Effector memory CD8-positive, alpha-beta T cell (primary cell): Measurements from ENCODE around the gene ZNF142.
"Not testable (repeated sequence)": the region's sequence is repeated elsewhere in the genome, so short reads cannot be mapped to it uniquely, and the experiment has no call there.

Experiments used
- ATAC-seq: fragments of 150-1000 bp; cut with Tn5 transposase; replicated peaks from 2 replicates; pipeline ENCODE4 v1.10.0; 2021; ENCODE audit warnings: mild to moderate bottlenecking, moderate library complexity
- DNase-seq, 3 experiments: peaks; one replicate each; pipeline ENCODE4 v3.0.0; 2021
- H3K27ac Mint-ChIP-seq, 2 donors: one replicate each; pipeline ENCODE4 v1.8.0; 2022; ENCODE audit warnings: mild to moderate bottlenecking in 2 of 2, mixed read lengths in 2 of 2, moderate library complexity in 2 of 2
- H3K27me3 Mint-ChIP-seq, 2 donors: one replicate each; pipeline ENCODE4 v1.8.0; 2022; ENCODE audit warnings: mixed read lengths in 2 of 2
- H3K36me3 Mint-ChIP-seq: one replicate; pipeline ENCODE4 v1.8.0; 2022; ENCODE audit warnings: mild to moderate bottlenecking, moderate library complexity, mixed read lengths; ENCODE audit not compliant: insufficient read depth
- H3K4me1 Mint-ChIP-seq, 2 donors: one replicate each; pipeline ENCODE4 v1.8.0; 2022; ENCODE audit warnings: low read depth in 2 of 2, mixed read lengths in 2 of 2
- H3K4me3 Mint-ChIP-seq, 2 donors: one replicate each; pipeline ENCODE4 v1.8.0; 2022; ENCODE audit warnings: mild to moderate bottlenecking in 2 of 2, mixed read lengths in 2 of 2, moderate library complexity in 2 of 2
- H3K9me3 Mint-ChIP-seq, 2 donors: one replicate each; pipeline ENCODE4 v1.8.0; 2022; ENCODE audit warnings: mixed read lengths in 2 of 2
- total RNA-seq, 9 experiments: gene quantifications; one replicate each; lab custom pipeline; 2026; lab: John Stamatoyannopoulos, UW

ZNF142 gene
- total RNA-seq = 47.1 to 122 (median 70.7) reads per million in 9 experiments

- Mint-ChIP-seq H3K9me3 (no peaks in the 10 kb centered on the region), H3K27ac (peak within 1 kb of the TSS; percentile 90 to 95), H3K27me3 (no peaks in the 10 kb centered on the region), H3K4me3 (peak within 1 kb of the TSS; percentile 90 to 97), H3K4me1 (peaks cover 31 to 37% of the 10 kb centered on the region in 2 donors), H3K36me3 (peaks cover 49% of the 10 kb centered on the region)
- peak; percentile 97 for ATAC-seq
- DNase-seq = peak; percentile 85 to 88 (median 87)
These were observed at the start of gene ZNF142, which contains the start of gene BCS1L for GRCh38 chr2:218659258-218659987. Gene ZNF142, minus strand, starts transcription at chr2:218659623. Its CDS starts 3,194 bp downstream, at chr2:218656429. Gene BCS1L, plus strand, starts transcription at chr2:218659683. Its CDS starts 1,305 bp downstream, at chr2:218660988.

- H3K4me3 Mint-ChIP-seq = no peak overlapping the region
- H3K27me3 Mint-ChIP-seq = peaks cover 0 to 13% of the 10 kb centered on the region in 2 donors
- ATAC-seq (no peak), DNase-seq (no peak)
- peaks cover 10 to 11% of the 10 kb centered on the region in 2 donors for H3K4me1 Mint-ChIP-seq
- H3K9me3 Mint-ChIP-seq = no peaks in the 10 kb centered on the region
- H3K36me3 Mint-ChIP-seq = peaks cover 10% of the 10 kb centered on the region
- H3K27ac Mint-ChIP-seq = no peak overlapping the region
These were observed 48.7 kb upstream of the ZNF142 start for GRCh38 chr2:218708086-218708485.

GRCh38 chr2:218703341-218703740, 43.9 kb upstream of the ZNF142 start:
- ATAC-seq = no peak
- no peaks in the 10 kb centered on the region for H3K4me1 Mint-ChIP-seq

GRCh38 chr2:218701806-218702205, 42.4 kb upstream of the ZNF142 start:
- Mint-ChIP-seq H3K27ac (no peak overlapping the region), H3K9me3 (no peaks in the 10 kb centered on the region), H3K4me1 (no peaks in the 10 kb centered on the region), H3K4me3 (no peak overlapping the region), H3K36me3 (peaks cover 4% of the 10 kb centered on the region), H3K27me3 (peaks cover 0 to 10% of the 10 kb centered on the region in 2 donors)
- DNase-seq (no peak), ATAC-seq (no peak)

More at GRCh38 chr2:218703341-218703740, 43.9 kb upstream of the ZNF142 start:
- H3K27me3 Mint-ChIP-seq = peaks cover 0 to 13% of the 10 kb centered on the region in 2 donors
- DNase-seq = no peak
- H3K4me3 Mint-ChIP-seq = no peak overlapping the region
- H3K36me3 Mint-ChIP-seq = peaks cover 4% of the 10 kb centered on the region
- H3K27ac Mint-ChIP-seq = no peak overlapping the region
- no peaks in the 10 kb centered on the region for H3K9me3 Mint-ChIP-seq

GRCh38 chr2:218698885-218699284, 39.5 kb upstream of the ZNF142 start:
- no peaks in the 10 kb centered on the region for H3K27me3 Mint-ChIP-seq
- no peak overlapping the region for H3K27ac Mint-ChIP-seq
- peaks cover 4% of the 10 kb centered on the region for H3K36me3 Mint-ChIP-seq
- no peak overlapping the region for H3K4me3 Mint-ChIP-seq
- ATAC-seq = no peak
- no peaks in the 10 kb centered on the region for H3K4me1 Mint-ChIP-seq
- no peak for DNase-seq
- no peaks in the 10 kb centered on the region for H3K9me3 Mint-ChIP-seq

- H3K9me3 Mint-ChIP-seq = no peaks in the 10 kb centered on the region
- H3K4me3 Mint-ChIP-seq = no peak overlapping the region
- ATAC-seq (no peak), DNase-seq (no peak)
- H3K27me3 Mint-ChIP-seq = no peaks in the 10 kb centered on the region
- peaks cover 6% of the 10 kb centered on the region for H3K36me3 Mint-ChIP-seq
- no peaks in the 10 kb centered on the region for H3K4me1 Mint-ChIP-seq
- no peak overlapping the region for H3K27ac Mint-ChIP-seq
These were observed 35.2 kb upstream of the ZNF142 start for GRCh38 chr2:218694405-218695145.

GRCh38 chr2:218691234-218691633, 31.8 kb upstream of the ZNF142 start:
- Mint-ChIP-seq H3K9me3 (no peaks in the 10 kb centered on the region), H3K4me3 (no peak overlapping the region), H3K27me3 (no peaks in the 10 kb centered on the region), H3K27ac (no peak overlapping the region), H3K36me3 (peaks cover 3% of the 10 kb centered on the region), H3K4me1 (no peaks in the 10 kb centered on the region)
- DNase-seq (no peak), ATAC-seq (no peak)

- not testable (repeated sequence) for H3K9me3 Mint-ChIP-seq, H3K36me3 Mint-ChIP-seq, H3K27ac Mint-ChIP-seq, H3K4me1 Mint-ChIP-seq, H3K27me3 Mint-ChIP-seq, H3K4me3 Mint-ChIP-seq
- DNase-seq = peak in 1 of 3 experiments; percentile 12
- ATAC-seq = peak; percentile 72
These were observed 28.1 kb upstream of the ZNF142 start for GRCh38 chr2:218687400-218688060.

- no peaks in the 10 kb centered on the region for H3K27me3 Mint-ChIP-seq
- H3K4me3 Mint-ChIP-seq = no peak overlapping the region
- DNase-seq = no peak
- no peaks in the 10 kb centered on the region for H3K9me3 Mint-ChIP-seq
- H3K4me1 Mint-ChIP-seq = no peaks in the 10 kb centered on the region
- ATAC-seq = no peak
- no peak overlapping the region for H3K27ac Mint-ChIP-seq
- no peaks in the 10 kb centered on the region for H3K36me3 Mint-ChIP-seq
These were observed 20.6 kb upstream of the ZNF142 start for GRCh38 chr2:218680061-218680460.

- H3K4me1 Mint-ChIP-seq = no peaks in the 10 kb centered on the region
- no peak for DNase-seq
- H3K27ac Mint-ChIP-seq = no peak overlapping the region
- no peak overlapping the region for H3K4me3 Mint-ChIP-seq
- H3K36me3 Mint-ChIP-seq = no peaks in the 10 kb centered on the region
- H3K9me3 Mint-ChIP-seq = no peaks in the 10 kb centered on the region
- no peak for ATAC-seq
- H3K27me3 Mint-ChIP-seq = no peaks in the 10 kb centered on the region
These were observed 19.7 kb upstream of the ZNF142 start for GRCh38 chr2:218679119-218679518.

- Mint-ChIP-seq H3K4me1 (peaks cover 16 to 26% of the 10 kb centered on the region in 2 donors), H3K27me3 (no peaks in the 10 kb centered on the region), H3K9me3 (no peaks in the 10 kb centered on the region), H3K27ac (peak within 1 kb of the TSS; percentile 97 to 99), H3K4me3 (peak within 1 kb of the TSS; percentile 96 to 97), H3K36me3 (peaks cover 19% of the 10 kb centered on the region)
- ATAC-seq (peak; percentile 95), DNase-seq (peak; percentile 71 to 73 (median 72))
These were observed 12.5 kb upstream of the ZNF142 start, which contains the start of the genes RNF25 and STK36 for GRCh38 chr2:218671654-218672566. Gene RNF25, minus strand, starts transcription at chr2:218672002. Its CDS starts 32 bp downstream, at chr2:218671970. Gene STK36, plus strand, starts transcription at chr2:218672086. Its CDS starts 744 bp downstream, at chr2:218672830.

GRCh38 chr2:218671097-218671653, 11.8 kb upstream of the ZNF142 start:
- ATAC-seq = no peak
- H3K36me3 Mint-ChIP-seq = peaks cover 27% of the 10 kb centered on the region
- H3K4me1 Mint-ChIP-seq = peaks cover 16 to 26% of the 10 kb centered on the region in 2 donors
- no peaks in the 10 kb centered on the region for H3K9me3 Mint-ChIP-seq
- no peaks in the 10 kb centered on the region for H3K27me3 Mint-ChIP-seq
- DNase-seq = no peak
- peak overlapping the region; percentile 96 to 97 for H3K4me3 Mint-ChIP-seq
- H3K27ac Mint-ChIP-seq = peak overlapping the region; percentile 97 to 99
